Endothelial cell of umbilical vein (primary cell): ENCODE data around the gene CCDC106. TPM values are rescaled to one million over a fixed set of nuclear protein-coding genes. Genes with fewer than 3 reads are reported as not detected.

Source experiments
- BruUV-seq: library from RNA; stranded (reverse); fragments of 400-500 nt; replicated peaks from 2 replicates; lab custom pipeline; 2021; lab: Mats Ljungman, UMichigan
- CTCF ChIA-PET: fragments of 300-600, 350-600 bp; sonication (Branson Sonifier 250); formaldehyde crosslinking; loops from one replicate; lab custom pipeline; 2021; ENCODE audit warnings: antibody characterized with exemption, inconsistent platforms; lab: Charles Lee
- POLR2A ChIA-PET: fragments of 300-600, 350-600 bp; sonication (Branson Sonifier 250); formaldehyde crosslinking; loops from one replicate; lab custom pipeline; 2021; ENCODE audit warnings: antibody characterized with exemption, inconsistent platforms; lab: Charles Lee
- DNase-seq: peaks from one replicate; pipeline ENCODE4 v3.0.0-alpha.2; 2011; ENCODE audit warnings: low read depth, low spot score
- FAIRE-seq: peaks from 2 replicates; lab custom pipeline; 2011; peaks lifted over from hg19 to GRCh38; lab: Jason Lieb, UNC
- H2AFZ ChIP-seq: 2 replicates; pipeline ENCODE4 v1.6.0; 2012; ENCODE audit warnings: low read depth, low read length, control low read depth, inconsistent platforms
- H3K27ac ChIP-seq: 2 replicates; pipeline ENCODE4 v1.5.1; 2011; ENCODE audit warnings: low read depth, mild to moderate bottlenecking, control low read depth, low read length, moderate library complexity; ENCODE audit not compliant: insufficient read depth
- H3K27me3 ChIP-seq, 2 experiments: 2 replicates each; pipeline versions ENCODE4 v1.6.0 to v1.6.1; 2011; ENCODE audit warnings: low read length in 2 of 2, mixed read lengths in 1 of 2; ENCODE audit not compliant: control insufficient read depth in 2 of 2, insufficient read depth in 2 of 2
- H3K36me3 ChIP-seq, 2 experiments: 2 replicates in 1 of 2; 3 replicates in 1 of 2; pipeline ENCODE4 v1.5.1; 2011; ENCODE audit warnings: low read length in 2 of 2, mild to moderate bottlenecking in 1 of 2, moderate library complexity in 1 of 2; ENCODE audit not compliant: control insufficient read depth in 2 of 2, insufficient read depth in 2 of 2; ENCODE audit errors: extremely low read depth in 1 of 2
- H3K4me1 ChIP-seq: 3 replicates; pipeline ENCODE4 v1.5.1; 2011; ENCODE audit warnings: mild to moderate bottlenecking, low read length; ENCODE audit not compliant: control insufficient read depth, insufficient read depth; ENCODE audit errors: extremely low read depth
- H3K4me2 ChIP-seq: 2 replicates; pipeline ENCODE4 v1.6.1; 2011; ENCODE audit warnings: low read length, control low read depth, mixed read lengths; ENCODE audit not compliant: insufficient read depth
- H3K4me3 ChIP-seq, 3 experiments: fragments of 200-600 bp in 1 of 3; sonication (generic), shearing (Covaris generic) in 1 of 3; replicated peaks in 1 of 3; 2 replicates each; pipeline ENCODE4 v1.5.1; 2011 to 2016; ENCODE audit warnings: control low read depth in 3 of 3, low read length in 3 of 3, mild to moderate bottlenecking in 2 of 3, inconsistent platforms in 1 of 3, low read depth in 1 of 3, moderate library complexity in 1 of 3; ENCODE audit not compliant: insufficient read depth in 1 of 3
- H3K79me2 ChIP-seq: 2 replicates; pipeline ENCODE4 v1.6.0; 2012; ENCODE audit warnings: low read length, inconsistent platforms; ENCODE audit not compliant: control insufficient read depth, insufficient read depth
- H3K9ac ChIP-seq: replicated peaks from 2 replicates; pipeline ENCODE3; 2011; ENCODE audit warnings: low read length, control low read depth; ENCODE audit not compliant: insufficient read depth; ENCODE audit errors: extremely low read depth
- H3K9me1 ChIP-seq: replicated peaks from 3 replicates; pipeline ENCODE4 v1.6.0; 2011; ENCODE audit warnings: mild to moderate bottlenecking, low read length; ENCODE audit not compliant: control insufficient read depth, insufficient read depth; ENCODE audit errors: extremely low read depth
- H3K9me3 ChIP-seq: replicated peaks from 2 replicates; pipeline ENCODE4 v1.5.1; 2012; ENCODE audit warnings: low read length, inconsistent platforms; ENCODE audit not compliant: control insufficient read depth, insufficient read depth
- H4K20me1 ChIP-seq: replicated peaks from 2 replicates; pipeline ENCODE3; 2011; ENCODE audit warnings: mild to moderate bottlenecking, low read length; ENCODE audit not compliant: control insufficient read depth, insufficient read depth; ENCODE audit errors: extremely low read depth
- EZH2 ChIP-seq: IDR thresholded peaks from 2 replicates; pipeline ENCODE4 v1.6.1; 2012; ENCODE audit warnings: borderline replicate concordance, low read depth, mild to moderate bottlenecking, moderate library complexity, low read length, inconsistent platforms; ENCODE audit not compliant: severe bottlenecking
- FOS ChIP-seq: IDR thresholded peaks from 2 replicates; pipeline ENCODE4 v1.6.1; 2011; ENCODE audit warnings: mild to moderate bottlenecking, low read length, moderate library complexity, borderline replicate concordance; ENCODE audit not compliant: insufficient read depth
- GATA2 ChIP-seq: IDR thresholded peaks from 2 replicates; pipeline ENCODE4 v1.7.0; 2011; ENCODE audit warnings: low read depth, mild to moderate bottlenecking, moderate library complexity, mixed read lengths, low read length; ENCODE audit not compliant: insufficient read length, insufficient read depth
- JUN ChIP-seq: IDR thresholded peaks from 2 replicates; pipeline ENCODE4 v1.6.1; 2011; ENCODE audit warnings: borderline replicate concordance, low read depth; ENCODE audit not compliant: insufficient read length, insufficient read depth
- MYC ChIP-seq: IDR thresholded peaks from one replicate; pipeline ENCODE4 v1.6.1; 2011; ENCODE audit warnings: mild to moderate bottlenecking, low read depth, low read length
- POLR2A ChIP-seq: IDR thresholded peaks from 2 replicates; pipeline ENCODE4 v1.6.1; 2012; ENCODE audit warnings: low read depth, mild to moderate bottlenecking, control low read depth, low read length
- POLR2AphosphoS5 ChIP-seq: IDR thresholded peaks from 2 replicates; pipeline ENCODE4 v1.6.1; 2012; ENCODE audit warnings: low read depth, mild to moderate bottlenecking, control low read depth, low read length, moderate library complexity; ENCODE audit not compliant: insufficient read depth
- dilution Hi-C: fragments of 300-500 bp; cut with MboI; formaldehyde crosslinking; loops from one replicate; pipeline ENCODE4 v1.15.0; 2019; ENCODE audit warnings: low sequenced_read_pairs; ENCODE audit not compliant: extremely low pct_ligation_motif_present
- intact Hi-C: fragments of 100-400 bp; cut with micrococcal nuclease; formaldehyde crosslinking; loops from one replicate; pipeline ENCODE4 v1.10.0; 2022
- polyA plus RNA-seq, 4 experiments: library from polyadenylated mRNA; depleted of rRNA in 3 of 4; stranded (reverse) in 3 of 4; unstranded in 1 of 4; fragments of >200 nt; gene quantifications; 2 replicates each; pipeline versions ENCODE4 v1.2.1 to v1.2.3, GENCODE V29; 2011 to 2012; ENCODE audit warnings: missing spikeins in 1 of 4
- total RNA-seq: library from RNA; stranded (reverse); gene quantifications from 2 replicates; pipeline ENCODE4 v1.2.3, GENCODE V29; 2021
- TF ChIP-seq, protein P1 (sequence below): IDR thresholded peaks from 2 replicates; pipeline ENCODE4 v1.6.1; 2011; ENCODE audit not compliant: insufficient read depth, insufficient read length
- TF ChIP-seq, protein P2 (sequence below), 2 donors: IDR thresholded peaks; 1 replicate in 1 of 2; 2 replicates in 1 of 2; pipeline ENCODE4 v1.5.1; 2011; ENCODE audit warnings: low read length in 2 of 2, mild to moderate bottlenecking in 2 of 2, moderate library complexity in 2 of 2, control low read depth in 1 of 2, inconsistent platforms in 1 of 2, low read depth in 1 of 2; ENCODE audit not compliant: insufficient read depth in 1 of 2; ENCODE audit errors: extremely low read depth in 1 of 2

Gene CCDC106
- total and polyA plus RNA-seq, 2 donors (not counting 3 experiments of a cell fraction or from before 2014, with no cell fraction given): 11.8 to 12.0 TPM

DNA sequence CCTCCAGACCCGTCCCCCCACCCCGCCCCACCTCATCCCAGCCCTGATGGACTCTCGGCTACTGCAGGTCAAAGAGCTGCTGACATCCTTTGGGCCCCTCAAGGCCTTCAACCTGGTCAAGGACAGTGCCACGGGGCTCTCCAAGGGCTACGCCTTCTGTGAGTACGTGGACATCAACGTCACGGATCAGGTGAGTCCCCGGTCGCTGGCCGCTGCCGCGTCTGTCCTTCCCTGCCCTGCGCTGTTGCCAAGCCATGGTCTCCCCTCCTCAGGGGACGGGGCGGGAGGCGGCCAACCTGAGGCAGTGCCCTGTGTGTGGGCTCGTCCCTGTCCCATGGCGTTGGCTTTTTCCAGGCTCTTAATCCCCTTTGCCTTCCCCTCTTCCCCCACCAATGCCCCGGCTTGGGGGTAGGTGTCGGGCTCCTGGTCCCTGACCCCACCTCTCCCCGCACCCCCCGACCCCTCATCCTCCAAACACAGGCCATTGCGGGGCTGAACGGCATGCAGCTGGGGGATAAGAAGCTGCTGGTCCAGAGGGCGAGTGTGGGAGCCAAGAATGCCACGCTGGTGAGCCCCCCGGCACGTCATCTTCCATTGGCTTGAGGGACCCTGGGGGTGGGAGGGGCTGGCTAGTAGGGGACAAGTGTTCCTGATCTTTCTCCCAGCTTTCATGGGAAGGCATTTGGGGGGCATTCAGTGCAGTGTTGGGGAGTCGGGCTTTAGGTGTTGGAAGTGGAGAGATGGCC is 20.8 kb downstream of the CCDC106 start:
- H2AFZ ChIP-seq: no peak overlapping the region
- no peak for TF ChIP-seq POLR2A
- TF ChIP-seq, protein P1, sequence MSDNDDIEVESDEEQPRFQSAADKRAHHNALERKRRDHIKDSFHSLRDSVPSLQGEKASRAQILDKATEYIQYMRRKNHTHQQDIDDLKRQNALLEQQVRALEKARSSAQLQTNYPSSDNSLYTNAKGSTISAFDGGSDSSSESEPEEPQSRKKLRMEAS: no peak
- TF ChIP-seq MYC: no peak
- TF ChIP-seq GATA2: no peak
- no peak for TF ChIP-seq POLR2AphosphoS5
- no peak for TF ChIP-seq FOS
- TF ChIP-seq JUN: no peak
- TF ChIP-seq EZH2: no peak
- TF ChIP-seq, protein P2, sequence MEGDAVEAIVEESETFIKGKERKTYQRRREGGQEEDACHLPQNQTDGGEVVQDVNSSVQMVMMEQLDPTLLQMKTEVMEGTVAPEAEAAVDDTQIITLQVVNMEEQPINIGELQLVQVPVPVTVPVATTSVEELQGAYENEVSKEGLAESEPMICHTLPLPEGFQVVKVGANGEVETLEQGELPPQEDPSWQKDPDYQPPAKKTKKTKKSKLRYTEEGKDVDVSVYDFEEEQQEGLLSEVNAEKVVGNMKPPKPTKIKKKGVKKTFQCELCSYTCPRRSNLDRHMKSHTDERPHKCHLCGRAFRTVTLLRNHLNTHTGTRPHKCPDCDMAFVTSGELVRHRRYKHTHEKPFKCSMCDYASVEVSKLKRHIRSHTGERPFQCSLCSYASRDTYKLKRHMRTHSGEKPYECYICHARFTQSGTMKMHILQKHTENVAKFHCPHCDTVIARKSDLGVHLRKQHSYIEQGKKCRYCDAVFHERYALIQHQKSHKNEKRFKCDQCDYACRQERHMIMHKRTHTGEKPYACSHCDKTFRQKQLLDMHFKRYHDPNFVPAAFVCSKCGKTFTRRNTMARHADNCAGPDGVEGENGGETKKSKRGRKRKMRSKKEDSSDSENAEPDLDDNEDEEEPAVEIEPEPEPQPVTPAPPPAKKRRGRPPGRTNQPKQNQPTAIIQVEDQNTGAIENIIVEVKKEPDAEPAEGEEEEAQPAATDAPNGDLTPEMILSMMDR (IDR thresholded peaks at IDR 0.05; ENCODE audit: extremely low read depth in 1 of 2, insufficient read depth in 1 of 2, low read depth in 1 of 2, low read length in 2 of 2): no peak
- peaks cover 17 to 57% of the 10 kb centered on the region in 2 experiments for H3K36me3 ChIP-seq
- H3K79me2 ChIP-seq: peaks cover 87% of the 10 kb centered on the region
- ChIA-PET CTCF (interaction anchor here (3.8 kb wide), 1 partner anchor 36 kb away, joined by 52 read pairs; no protein-coding TSS in a partner anchor), POLR2A (no interaction called here)
- dilution Hi-C loops: no loop called here
- peaks cover 5% of the 10 kb centered on the region for H4K20me1 ChIP-seq
- peaks cover 4% of the 10 kb centered on the region for H3K4me1 ChIP-seq
- H3K27ac ChIP-seq: no peak overlapping the region
- no peak overlapping the region for H3K4me2 ChIP-seq
- H3K9ac ChIP-seq: no peak overlapping the region
- intact Hi-C loops: no loop called here
- no peaks in the 10 kb centered on the region for H3K9me1 ChIP-seq
- no peaks in the 10 kb centered on the region for H3K27me3 ChIP-seq
- no peak overlapping the region for H3K4me3 ChIP-seq
- no peaks in the 10 kb centered on the region for H3K9me3 ChIP-seq
- DNase-seq (no peak), FAIRE-seq (no peak)
- TSS peak; percentile 16 for BruUV-seq
